RWPE2 (cell line): ENCODE results near the gene RFPL1.
"Not testable (repeated sequence)": the region's sequence is repeated elsewhere in the genome, so short reads cannot be mapped to it uniquely, and the experiment has no call there.

Experiments
- ATAC-seq: fragments of 200-7000 bp; cut with Tn5 transposase; 3 replicates; pipeline ENCODE4 v1.9.1; 2021; ENCODE audit warnings: low read depth
- DNase-seq: peaks from one replicate; pipeline ENCODE4 v3.0.0-alpha.2; 2020; ENCODE audit warnings: low spot score
- H3K27ac ChIP-seq: fragments of 450-650 bp; 2 replicates; pipeline ENCODE4 v1.5.1; 2017; ENCODE audit warnings: mild to moderate bottlenecking; ENCODE audit not compliant: poor library complexity, severe bottlenecking
- H3K27me3 ChIP-seq: fragments of 250-450 bp; sonication (Bioruptor Pico); 2 replicates; pipeline ENCODE4 v1.5.1; 2021; ENCODE audit warnings: mild to moderate bottlenecking, moderate library complexity; ENCODE audit not compliant: insufficient read depth, poor library complexity, severe bottlenecking
- H3K36me3 ChIP-seq: fragments of 250-450 bp; sonication (Bioruptor Pico); 2 replicates; pipeline ENCODE4 v1.5.1; 2020; ENCODE audit warnings: low read depth, mild to moderate bottlenecking, moderate library complexity
- H3K4me1 ChIP-seq: fragments of 250-450 bp; sonication (Bioruptor Pico); 2 replicates; pipeline ENCODE4 v1.5.1; 2021; ENCODE audit warnings: mild to moderate bottlenecking, moderate library complexity; ENCODE audit not compliant: insufficient read depth, poor library complexity, severe bottlenecking
- H3K4me3 ChIP-seq: fragments of 250-450 bp; sonication (Bioruptor Pico); 2 replicates; pipeline ENCODE4 v1.5.1; 2021; ENCODE audit warnings: mild to moderate bottlenecking, moderate library complexity; ENCODE audit not compliant: severe bottlenecking
- H3K9me3 ChIP-seq: fragments of 250-450 bp; sonication (Bioruptor Pico); 2 replicates; pipeline ENCODE4 v1.5.1; 2021; ENCODE audit warnings: mild to moderate bottlenecking, moderate library complexity; ENCODE audit not compliant: severe bottlenecking
- TF ChIP-seq, protein P1 (sequence below): fragments of 450-650 bp; IDR thresholded peaks from one replicate; pipeline ENCODE4 v1.5.1; 2017; ENCODE audit warnings: mild to moderate bottlenecking, moderate library complexity; ENCODE audit not compliant: poor library complexity, severe bottlenecking

RFPL1 gene

DNA sequence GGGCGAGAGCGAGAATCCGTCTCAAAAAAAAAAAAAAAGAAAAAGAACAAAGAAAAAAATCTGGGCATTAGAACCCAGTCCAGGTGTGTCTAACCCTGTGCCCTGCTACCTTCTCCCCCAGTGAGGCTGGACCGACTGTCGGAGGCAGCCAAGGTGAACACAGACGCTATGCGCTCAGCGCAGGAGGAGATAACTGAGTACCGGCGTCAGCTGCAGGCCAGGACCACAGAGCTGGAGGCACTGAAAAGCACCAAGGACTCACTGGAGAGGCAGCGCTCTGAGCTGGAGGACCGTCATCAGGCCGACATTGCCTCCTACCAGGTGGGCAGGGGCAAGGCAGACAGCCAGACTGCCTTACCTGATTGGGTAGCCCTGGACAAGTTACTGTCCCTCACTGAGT, 44.9 kb downstream of the RFPL1 start:
- DNase-seq (no peak), ATAC-seq (no peak)
- TF ChIP-seq, protein P1, sequence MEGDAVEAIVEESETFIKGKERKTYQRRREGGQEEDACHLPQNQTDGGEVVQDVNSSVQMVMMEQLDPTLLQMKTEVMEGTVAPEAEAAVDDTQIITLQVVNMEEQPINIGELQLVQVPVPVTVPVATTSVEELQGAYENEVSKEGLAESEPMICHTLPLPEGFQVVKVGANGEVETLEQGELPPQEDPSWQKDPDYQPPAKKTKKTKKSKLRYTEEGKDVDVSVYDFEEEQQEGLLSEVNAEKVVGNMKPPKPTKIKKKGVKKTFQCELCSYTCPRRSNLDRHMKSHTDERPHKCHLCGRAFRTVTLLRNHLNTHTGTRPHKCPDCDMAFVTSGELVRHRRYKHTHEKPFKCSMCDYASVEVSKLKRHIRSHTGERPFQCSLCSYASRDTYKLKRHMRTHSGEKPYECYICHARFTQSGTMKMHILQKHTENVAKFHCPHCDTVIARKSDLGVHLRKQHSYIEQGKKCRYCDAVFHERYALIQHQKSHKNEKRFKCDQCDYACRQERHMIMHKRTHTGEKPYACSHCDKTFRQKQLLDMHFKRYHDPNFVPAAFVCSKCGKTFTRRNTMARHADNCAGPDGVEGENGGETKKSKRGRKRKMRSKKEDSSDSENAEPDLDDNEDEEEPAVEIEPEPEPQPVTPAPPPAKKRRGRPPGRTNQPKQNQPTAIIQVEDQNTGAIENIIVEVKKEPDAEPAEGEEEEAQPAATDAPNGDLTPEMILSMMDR = no peak
- no peak overlapping the region for H3K27ac ChIP-seq
- H3K36me3 ChIP-seq = no peaks in the 10 kb centered on the region
- H3K4me1 ChIP-seq = no peaks in the 10 kb centered on the region
- no peak overlapping the region for H3K4me3 ChIP-seq
- H3K9me3 ChIP-seq = no peaks in the 10 kb centered on the region
- H3K27me3 ChIP-seq = peaks cover 41% of the 10 kb centered on the region

DNA sequence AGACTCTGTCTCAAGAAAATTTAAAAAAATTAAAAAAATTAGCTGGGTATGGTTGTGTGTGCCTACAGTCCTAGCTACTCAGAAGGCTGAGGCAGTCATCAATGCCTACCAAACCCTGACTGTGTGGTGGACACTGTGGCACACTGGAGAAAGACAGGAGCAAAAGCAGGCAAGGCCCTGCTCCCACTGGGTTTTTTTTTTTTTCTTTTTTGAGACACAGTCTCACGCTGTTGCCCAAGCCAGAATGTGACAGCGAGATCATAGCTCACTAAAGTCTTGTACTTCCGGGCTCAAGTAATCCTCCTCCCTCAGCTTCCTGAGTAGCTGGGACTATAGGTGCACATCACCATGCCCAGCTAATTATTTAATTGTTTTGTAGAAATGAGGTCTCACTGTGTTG, 46.3 kb downstream of the RFPL1 start:
- Histone ChIP-seq H3K27me3 (peaks cover 27% of the 10 kb centered on the region), H3K9me3 (no peaks in the 10 kb centered on the region), H3K4me1 (no peaks in the 10 kb centered on the region), H3K27ac (no peak overlapping the region), H3K4me3 (no peak overlapping the region), H3K36me3 (no peaks in the 10 kb centered on the region)
- TF ChIP-seq, protein P1 = no peak
- DNase-seq = no peak
- no peak for ATAC-seq

DNA sequence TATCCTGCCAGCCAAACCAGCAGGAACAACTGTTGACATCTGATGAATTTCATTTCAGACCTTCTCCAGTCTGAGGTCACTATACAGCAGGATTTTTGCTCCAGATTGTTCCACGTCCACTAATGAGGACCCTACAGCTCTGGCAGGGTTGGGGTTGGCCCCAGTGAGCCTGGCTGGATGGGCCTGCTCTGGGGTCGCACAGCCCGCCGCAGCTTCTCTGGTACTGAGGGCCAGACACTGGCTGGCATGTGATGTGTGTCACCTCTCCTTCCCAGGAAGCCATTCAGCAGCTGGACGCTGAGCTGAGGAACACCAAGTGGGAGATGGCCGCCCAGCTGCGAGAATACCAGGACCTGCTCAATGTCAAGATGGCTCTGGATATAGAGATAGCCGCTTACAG, 47.1 kb downstream of the RFPL1 start:
- Histone ChIP-seq H3K4me1 (no peaks in the 10 kb centered on the region), H3K27ac (no peak overlapping the region), H3K4me3 (no peak overlapping the region), H3K27me3 (peaks cover 19% of the 10 kb centered on the region), H3K36me3 (no peaks in the 10 kb centered on the region), H3K9me3 (no peaks in the 10 kb centered on the region)
- no peak for ATAC-seq
- DNase-seq = no peak
- TF ChIP-seq, protein P1 = no peak

DNA sequence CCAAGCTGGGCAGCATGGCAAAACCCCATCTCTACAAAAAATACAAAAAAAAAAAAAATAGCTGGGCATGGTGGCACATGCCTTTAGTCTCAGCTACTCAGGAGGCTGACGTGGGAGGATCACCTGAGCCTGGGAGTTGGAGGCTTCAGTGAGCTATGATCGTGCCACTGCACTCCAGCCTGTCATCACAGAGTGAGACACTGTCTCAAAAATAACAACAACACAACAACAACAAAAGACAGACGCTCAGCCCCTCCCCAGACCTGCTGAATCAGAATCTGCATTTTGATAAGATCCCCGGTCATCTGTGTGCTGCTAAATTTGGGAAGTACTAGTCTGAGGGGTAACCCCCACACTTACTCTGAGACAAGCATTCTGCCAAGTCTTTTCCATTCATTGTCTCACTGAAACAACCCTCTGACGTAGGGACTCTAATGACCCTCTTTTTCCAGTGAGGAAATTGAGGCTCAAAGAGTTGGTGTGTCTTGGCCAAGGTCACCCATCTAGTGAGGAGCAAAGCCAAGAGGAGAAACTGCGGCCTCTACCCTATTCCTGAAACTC, 49.1 kb downstream of the RFPL1 start:
- TF ChIP-seq, protein P1 = no peak
- no peak overlapping the region for H3K4me3 ChIP-seq
- ATAC-seq (no peak), DNase-seq (no peak)
- no peaks in the 10 kb centered on the region for H3K4me1 ChIP-seq
- H3K27ac ChIP-seq = no peak overlapping the region
- H3K36me3 ChIP-seq = no peaks in the 10 kb centered on the region
- H3K27me3 ChIP-seq = peaks cover 3% of the 10 kb centered on the region
- H3K9me3 ChIP-seq = no peaks in the 10 kb centered on the region

DNA sequence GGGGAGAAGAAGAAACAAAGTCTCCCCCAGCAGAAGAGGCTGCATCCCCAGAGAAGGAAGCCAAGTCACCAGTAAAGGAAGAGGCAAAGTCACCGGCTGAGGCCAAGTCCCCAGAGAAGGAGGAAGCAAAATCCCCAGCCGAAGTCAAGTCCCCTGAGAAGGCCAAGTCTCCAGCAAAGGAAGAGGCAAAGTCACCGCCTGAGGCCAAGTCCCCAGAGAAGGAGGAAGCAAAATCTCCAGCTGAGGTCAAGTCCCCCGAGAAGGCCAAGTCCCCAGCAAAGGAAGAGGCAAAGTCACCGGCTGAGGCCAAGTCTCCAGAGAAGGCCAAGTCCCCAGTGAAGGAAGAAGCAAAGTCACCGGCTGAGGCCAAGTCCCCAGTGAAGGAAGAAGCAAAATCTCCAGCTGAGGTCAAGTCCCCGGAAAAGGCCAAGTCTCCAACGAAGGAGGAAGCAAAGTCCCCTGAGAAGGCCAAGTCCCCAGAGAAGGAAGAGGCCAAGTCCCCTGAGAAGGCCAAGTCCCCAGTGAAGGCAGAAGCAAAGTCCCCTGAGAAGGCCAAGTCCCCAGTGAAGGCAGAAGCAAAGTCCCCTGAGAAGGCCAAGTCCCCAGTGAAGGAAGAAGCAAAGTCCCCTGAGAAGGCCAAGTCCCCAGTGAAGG, 50.9 kb downstream of the RFPL1 start:
- H3K9me3 ChIP-seq, H3K36me3 ChIP-seq, H3K27me3 ChIP-seq, H3K4me3 ChIP-seq, H3K27ac ChIP-seq, H3K4me1 ChIP-seq, DNase-seq, ATAC-seq: not testable (repeated sequence)
